ENCODE results near the gene LAX1. TPM values are rescaled to one million over a fixed set of nuclear protein-coding genes. Genes with fewer than 3 reads are reported as not detected.

The LAX1 gene
- total and polyA plus RNA-seq, 10 of the 15 experiments (the other 5 are each of a cell fraction or from before 2014, with no cell fraction given) = 2.1 to 15.0 (median 9.0) TPM

- SMC1A ChIA-PET (ENCODE audit: uncharacterized antibody, unreplicated experiment) = no interaction called here
- intact Hi-C loops (cut with micrococcal nuclease; ENCODE audit: unreplicated experiment) = no loop called here
Measured at GRCh38 chr1:203778146-203778545, 13.2 kb downstream of the LAX1 start.

GRCh38 chr1:203778789-203779188 lies 13.8 kb downstream of the LAX1 start:
- no TSS peak for BruUV-seq (replicated peaks)
- Histone ChIP-seq H3K4me1 (ENCODE audit: control insufficient read depth, insufficient read depth, low read length) (no peaks in the 10 kb centered on the region), H3K27me3 (replicated peaks in 1 of 2; ENCODE audit: control insufficient read depth in 2 of 2, insufficient read depth in 2 of 2, low read length in 1 of 2) (no peaks in the 10 kb centered on the region), H3K79me2 (ENCODE audit: control insufficient read depth, insufficient read depth, low read length) (no peaks in the 10 kb centered on the region), H3K9ac (ENCODE audit: control insufficient read depth, insufficient read depth, low read length) (no peak overlapping the region), H3K36me3 (ENCODE audit: control insufficient read depth in 2 of 2, insufficient read depth in 2 of 2, low read length in 1 of 2) (0 out of 4 replicates have a peak, but pooled peaks cover 0 to 2% of the 10 kb centered on the region in 2 experiments), H2AFZ (ENCODE audit: control insufficient read depth, low read depth, low read length) (no peak overlapping the region), H4K20me1 (ENCODE audit: control insufficient read depth, insufficient read depth) (no peaks in the 10 kb centered on the region), H3K4me2 (ENCODE audit: control insufficient read depth, insufficient read depth) (no peak overlapping the region), H3K9me3 (replicated peaks; ENCODE audit: control insufficient read depth, insufficient read depth, low read length) (no peaks in the 10 kb centered on the region), H3K4me3 (no peak overlapping the region), H3K27ac (ENCODE audit: control insufficient read depth, insufficient read depth) (no peak overlapping the region)
- intact Hi-C loops (cut with micrococcal nuclease; ENCODE audit: unreplicated experiment) (no loop called here), in situ Hi-C loops (cut with MboI) (no loop called here)
- FAIRE-seq = no peak
- ATAC-seq = no peak
- no peak for DNase-seq (ENCODE audit: low read depth, low spot score)
- ChIA-PET SMC1A (ENCODE audit: uncharacterized antibody, unreplicated experiment) (no interaction called here), POLR2A (no interaction called here), RAD21 (ENCODE audit: unreplicated experiment) (no interaction called here), CTCF (no interaction called here)
- WGBS (ENCODE audit: insufficient coverage, insufficient replicate concordance, low lambda C conversion rate, missing lambda C conversion rate) = 97% methylated on average over 4 of the region's 4 CpGs
- no peak for TF ChIP-seq TCF12 (IDR thresholded peaks at IDR 0.05; ENCODE audit: low read depth, low read length)
- TF ChIP-seq ZZZ3 (IDR thresholded peaks at IDR 0.05; ENCODE audit: control insufficient read depth, insufficient read length, low read depth) = no peak
- no peak for TF ChIP-seq NFYB (IDR thresholded peaks at IDR 0.05; ENCODE audit: insufficient read depth, low read depth, low read length)
- no peak for TF ChIP-seq NFXL1 (IDR thresholded peaks at IDR 0.05; ENCODE audit: borderline replicate concordance)
- no peak for TF ChIP-seq TBL1XR1 (IDR thresholded peaks at IDR 0.05; ENCODE audit: low read depth, low read length)
- TF ChIP-seq, protein P1, sequence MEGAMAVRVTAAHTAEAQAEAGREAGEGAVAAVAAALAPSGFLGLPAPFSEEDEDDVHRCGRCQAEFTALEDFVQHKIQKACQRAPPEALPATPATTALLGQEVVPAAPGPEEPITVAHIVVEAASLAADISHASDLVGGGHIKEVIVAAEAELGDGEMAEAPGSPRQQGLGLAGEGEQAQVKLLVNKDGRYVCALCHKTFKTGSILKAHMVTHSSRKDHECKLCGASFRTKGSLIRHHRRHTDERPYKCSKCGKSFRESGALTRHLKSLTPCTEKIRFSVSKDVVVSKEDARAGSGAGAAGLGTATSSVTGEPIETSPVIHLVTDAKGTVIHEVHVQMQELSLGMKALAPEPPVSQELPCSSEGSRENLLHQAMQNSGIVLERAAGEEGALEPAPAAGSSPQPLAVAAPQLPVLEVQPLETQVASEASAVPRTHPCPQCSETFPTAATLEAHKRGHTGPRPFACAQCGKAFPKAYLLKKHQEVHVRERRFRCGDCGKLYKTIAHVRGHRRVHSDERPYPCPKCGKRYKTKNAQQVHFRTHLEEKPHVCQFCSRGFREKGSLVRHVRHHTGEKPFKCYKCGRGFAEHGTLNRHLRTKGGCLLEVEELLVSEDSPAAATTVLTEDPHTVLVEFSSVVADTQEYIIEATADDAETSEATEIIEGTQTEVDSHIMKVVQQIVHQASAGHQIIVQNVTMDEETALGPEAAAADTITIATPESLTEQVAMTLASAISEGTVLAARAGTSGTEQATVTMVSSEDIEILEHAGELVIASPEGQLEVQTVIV (IDR thresholded peaks at IDR 0.05; ENCODE audit: borderline replicate concordance, partially characterized antibody) = no peak
- TF ChIP-seq MAX (IDR thresholded peaks at IDR 0.05; ENCODE audit: low read depth, low read length) = no peak
- TF ChIP-seq, protein P2, sequence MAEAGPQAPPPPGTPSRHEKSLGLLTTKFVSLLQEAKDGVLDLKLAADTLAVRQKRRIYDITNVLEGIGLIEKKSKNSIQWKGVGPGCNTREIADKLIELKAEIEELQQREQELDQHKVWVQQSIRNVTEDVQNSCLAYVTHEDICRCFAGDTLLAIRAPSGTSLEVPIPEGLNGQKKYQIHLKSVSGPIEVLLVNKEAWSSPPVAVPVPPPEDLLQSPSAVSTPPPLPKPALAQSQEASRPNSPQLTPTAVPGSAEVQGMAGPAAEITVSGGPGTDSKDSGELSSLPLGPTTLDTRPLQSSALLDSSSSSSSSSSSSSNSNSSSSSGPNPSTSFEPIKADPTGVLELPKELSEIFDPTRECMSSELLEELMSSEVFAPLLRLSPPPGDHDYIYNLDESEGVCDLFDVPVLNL (IDR thresholded peaks at IDR 0.05; ENCODE audit: low read depth, low read length) = no peak
- TF ChIP-seq PKNOX1 (IDR thresholded peaks at IDR 0.05) = no peak
- no peak for TF ChIP-seq MTA2 (IDR thresholded peaks at IDR 0.05; ENCODE audit: low read depth)
- no peak for TF ChIP-seq DPF2 (IDR thresholded peaks at IDR 0.05)
- no peak for TF ChIP-seq IRF4 (IDR thresholded peaks at IDR 0.05; ENCODE audit: low read depth, low read length)

More at GRCh38 chr1:203778146-203778545, 13.2 kb downstream of the LAX1 start:
- no peak overlapping the region for H3K27ac ChIP-seq (ENCODE audit: control insufficient read depth, insufficient read depth)
- ATAC-seq = no peak
- no peaks in the 10 kb centered on the region for H3K27me3 ChIP-seq (replicated peaks in 1 of 2; ENCODE audit: control insufficient read depth in 2 of 2, insufficient read depth in 2 of 2, low read length in 1 of 2)
- no peak for DNase-seq (ENCODE audit: low read depth, low spot score)
- BruUV-seq (replicated peaks) = no TSS peak
- H3K9me3 ChIP-seq (replicated peaks; ENCODE audit: control insufficient read depth, insufficient read depth, low read length) = no peaks in the 10 kb centered on the region
- RAD21 ChIA-PET (ENCODE audit: unreplicated experiment) = interaction anchor here (0.9 kb wide), 1 partner anchor 13 kb away, joined by 3 read pairs; no protein-coding TSS in a partner anchor
- no peaks in the 10 kb centered on the region for H3K79me2 ChIP-seq (ENCODE audit: control insufficient read depth, insufficient read depth, low read length)
- in situ Hi-C loops (cut with MboI) = no loop called here
- 40% methylated on average over 3 of the region's 3 CpGs for WGBS (ENCODE audit: insufficient coverage, insufficient replicate concordance, low lambda C conversion rate, missing lambda C conversion rate)
- POLR2A ChIA-PET = no interaction called here
- no peak for FAIRE-seq
- H2AFZ ChIP-seq (ENCODE audit: control insufficient read depth, low read depth, low read length) = no peak overlapping the region
- CTCF ChIA-PET = no interaction called here
- H3K4me3 ChIP-seq = no peak overlapping the region
- H3K4me1 ChIP-seq (ENCODE audit: control insufficient read depth, insufficient read depth, low read length) = no peaks in the 10 kb centered on the region
- no peaks in the 10 kb centered on the region for H4K20me1 ChIP-seq (ENCODE audit: control insufficient read depth, insufficient read depth)
- TF ChIP-seq MEF2B (IDR thresholded peaks at IDR 0.05; ENCODE audit: partially characterized antibody, poor library complexity, severe bottlenecking) = no peak
- no peak overlapping the region for H3K9ac ChIP-seq (ENCODE audit: control insufficient read depth, insufficient read depth, low read length)
- 0 out of 4 replicates have a peak, but pooled peaks cover 0 to 2% of the 10 kb centered on the region in 2 experiments for H3K36me3 ChIP-seq (ENCODE audit: control insufficient read depth in 2 of 2, insufficient read depth in 2 of 2, low read length in 1 of 2)
- no peak overlapping the region for H3K4me2 ChIP-seq (ENCODE audit: control insufficient read depth, insufficient read depth)

Measured in GM12878 (cell line).